ENCODE measurements around the gene TICRR.

Gene TICRR

GRCh38 chr15:89649716-89650115, 74.4 kb downstream of the TICRR start:
- DNase-seq (ENCODE audit: low read depth), result no peak
- TF ChIP-seq CTCF (IDR thresholded peaks at IDR 0.05; ENCODE audit: insufficient read depth, low read depth, low read length, missing control alignments), result no peak
- H3K4me3 ChIP-seq (ENCODE audit: low read depth, low read length), result no peak overlapping the region

- no peak overlapping the region for H3K4me3 ChIP-seq (ENCODE audit: low read depth, low read length)
- TF ChIP-seq CTCF (IDR thresholded peaks at IDR 0.05; ENCODE audit: insufficient read depth, low read depth, low read length, missing control alignments), result no peak
- no peak for DNase-seq (ENCODE audit: low read depth)
Observed at GRCh38 chr15:89652131-89652530, 76.9 kb downstream of the TICRR start.

- H3K4me3 ChIP-seq (ENCODE audit: low read depth, low read length), result no peak overlapping the region
- no peak for TF ChIP-seq CTCF (IDR thresholded peaks at IDR 0.05; ENCODE audit: insufficient read depth, low read depth, low read length, missing control alignments)
- DNase-seq (ENCODE audit: low read depth), result no peak
Observed at GRCh38 chr15:89652666-89653065, 77.4 kb downstream of the TICRR start.

GRCh38 chr15:89653578-89653977, 78.3 kb downstream of the TICRR start:
- DNase-seq (ENCODE audit: low read depth), result no peak
- H3K4me3 ChIP-seq (ENCODE audit: low read depth, low read length), result no peak overlapping the region
- no peak for TF ChIP-seq CTCF (IDR thresholded peaks at IDR 0.05; ENCODE audit: insufficient read depth, low read depth, low read length, missing control alignments)

GRCh38 chr15:89654301-89654761, 79.1 kb downstream of the TICRR start:
- no peak for DNase-seq (ENCODE audit: low read depth)
- no peak for TF ChIP-seq CTCF (IDR thresholded peaks at IDR 0.05; ENCODE audit: insufficient read depth, low read depth, low read length, missing control alignments)
- no peak overlapping the region for H3K4me3 ChIP-seq (ENCODE audit: low read depth, low read length)

GRCh38 chr15:89654847-89655805, 79.9 kb downstream of the TICRR start, which contains the start of gene KIF7:
Gene KIF7, minus strand, starts transcription at chr15:89655467. Its CDS starts 2,537 bp downstream, at chr15:89652930.
- no peak for TF ChIP-seq CTCF (IDR thresholded peaks at IDR 0.05; ENCODE audit: insufficient read depth, low read depth, low read length, missing control alignments)
- H3K4me3 ChIP-seq (ENCODE audit: low read depth, low read length), result 0 out of 2 replicates have a peak within 1 kb of the TSS, but pooled peaks have one; percentile 20
- DNase-seq (ENCODE audit: low read depth), result no peak
